ENCODE results near the gene USP44. TPM values are rescaled to one million over a fixed set of nuclear protein-coding genes. Genes with fewer than 3 reads are reported as not detected.

The USP44 gene
- total RNA-seq, result under 1 TPM; 0.22 to 0.80 TPM

DNA sequence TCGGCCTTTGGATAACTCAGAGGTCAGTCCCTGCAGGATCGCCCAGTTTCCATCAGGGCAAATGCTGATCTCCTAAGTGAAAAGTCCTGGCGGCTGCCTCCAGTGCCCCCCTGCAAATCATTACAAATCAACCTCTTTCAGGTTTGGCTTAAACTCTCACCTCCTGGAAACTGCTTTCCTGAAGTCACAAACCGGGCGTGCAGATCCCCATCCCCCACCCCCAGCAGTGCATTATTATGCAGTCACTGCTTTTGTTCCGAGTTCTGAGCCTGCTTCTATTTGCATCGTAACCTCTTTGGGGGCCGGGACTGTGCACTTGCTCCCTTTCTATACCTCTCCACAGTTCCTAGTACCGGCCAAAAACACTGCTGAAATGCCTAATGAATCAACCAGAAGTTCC, at the start of gene USP44:
TSS of gene USP44 (minus strand) at position 172 of the 400 bp plus-strand sequence. CDS start 17,220 bp downstream, outside the sequence.
- H3K27ac ChIP-seq, result no peak within 1 kb of the TSS
- no peak for DNase-seq
- H3K4me1 ChIP-seq, result no peaks in the 10 kb centered on the region
- H3K36me3 ChIP-seq, result no peaks in the 10 kb centered on the region
- intact Hi-C loops (cut with DNase I), result no loop called here
- H3K4me3 ChIP-seq, result no peak within 1 kb of the TSS
- H3K27me3 ChIP-seq, result peaks cover 17% of the 10 kb centered on the region
- TF ChIP-seq, protein P1, sequence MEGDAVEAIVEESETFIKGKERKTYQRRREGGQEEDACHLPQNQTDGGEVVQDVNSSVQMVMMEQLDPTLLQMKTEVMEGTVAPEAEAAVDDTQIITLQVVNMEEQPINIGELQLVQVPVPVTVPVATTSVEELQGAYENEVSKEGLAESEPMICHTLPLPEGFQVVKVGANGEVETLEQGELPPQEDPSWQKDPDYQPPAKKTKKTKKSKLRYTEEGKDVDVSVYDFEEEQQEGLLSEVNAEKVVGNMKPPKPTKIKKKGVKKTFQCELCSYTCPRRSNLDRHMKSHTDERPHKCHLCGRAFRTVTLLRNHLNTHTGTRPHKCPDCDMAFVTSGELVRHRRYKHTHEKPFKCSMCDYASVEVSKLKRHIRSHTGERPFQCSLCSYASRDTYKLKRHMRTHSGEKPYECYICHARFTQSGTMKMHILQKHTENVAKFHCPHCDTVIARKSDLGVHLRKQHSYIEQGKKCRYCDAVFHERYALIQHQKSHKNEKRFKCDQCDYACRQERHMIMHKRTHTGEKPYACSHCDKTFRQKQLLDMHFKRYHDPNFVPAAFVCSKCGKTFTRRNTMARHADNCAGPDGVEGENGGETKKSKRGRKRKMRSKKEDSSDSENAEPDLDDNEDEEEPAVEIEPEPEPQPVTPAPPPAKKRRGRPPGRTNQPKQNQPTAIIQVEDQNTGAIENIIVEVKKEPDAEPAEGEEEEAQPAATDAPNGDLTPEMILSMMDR (IDR thresholded peaks at IDR 0.05), result no peak
- no peaks in the 10 kb centered on the region for H3K9me3 ChIP-seq
- H3K9ac ChIP-seq (ENCODE audit: low read depth in 2 of 2, low read length in 2 of 2), result no peak within 1 kb of the TSS

DNA sequence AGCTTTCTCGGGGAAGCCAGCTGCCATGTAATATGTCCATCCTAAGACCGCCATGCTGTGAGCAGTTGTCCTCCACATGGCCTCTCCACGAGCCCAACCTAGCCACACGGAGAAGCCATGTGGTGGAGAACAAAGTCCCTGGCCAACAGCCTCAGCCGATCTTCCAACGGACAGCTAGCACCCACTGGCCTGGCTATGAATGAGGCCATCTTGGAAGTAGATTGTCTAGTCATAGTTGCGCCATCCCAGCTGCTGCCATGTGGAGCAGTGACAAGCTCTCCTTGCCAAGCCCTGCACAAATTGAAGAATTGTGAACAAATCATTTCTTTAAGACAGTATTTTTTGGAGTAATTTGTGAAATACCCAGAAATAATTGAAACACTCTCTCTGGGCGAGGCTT, 49.3 kb upstream of the USP44 start:
- no peak for DNase-seq
- Histone ChIP-seq H3K9ac (ENCODE audit: low read depth in 2 of 2, low read length in 2 of 2) (no peak overlapping the region), H3K9me3 (no peaks in the 10 kb centered on the region), H3K4me1 (no peaks in the 10 kb centered on the region), H3K27me3 (no peaks in the 10 kb centered on the region), H3K36me3 (no peaks in the 10 kb centered on the region), H3K27ac (no peak overlapping the region), H3K4me3 (no peak overlapping the region)
- intact Hi-C loops (cut with DNase I), result no loop called here
- TF ChIP-seq, protein P1 (IDR thresholded peaks at IDR 0.05), result no peak

DNA sequence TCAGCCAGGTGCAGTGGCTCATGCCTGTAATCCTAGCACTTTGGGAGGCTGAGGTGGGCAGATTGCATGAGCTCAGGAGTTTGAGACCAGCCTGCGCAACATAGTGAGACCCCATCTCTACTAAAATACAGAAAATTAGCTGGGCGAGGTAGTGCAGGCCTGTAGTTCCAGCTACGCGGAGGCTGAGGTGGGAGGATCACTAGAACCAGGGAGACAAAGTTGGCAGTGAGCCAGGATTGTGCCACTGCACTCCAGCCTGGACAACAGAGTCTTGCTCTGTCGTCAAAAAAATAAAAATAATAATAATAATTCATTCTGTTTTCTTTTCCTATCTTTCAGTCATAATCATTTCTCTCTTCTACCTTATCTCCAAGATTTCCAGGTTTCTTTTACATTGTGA, 48.6 kb upstream of the USP44 start:
- intact Hi-C loops (cut with DNase I), result no loop called here
- H3K9me3 ChIP-seq, result no peaks in the 10 kb centered on the region
- H3K27ac ChIP-seq, result no peak overlapping the region
- H3K9ac ChIP-seq (ENCODE audit: low read depth in 2 of 2, low read length in 2 of 2), result no peak overlapping the region
- no peak overlapping the region for H3K4me3 ChIP-seq
- no peaks in the 10 kb centered on the region for H3K27me3 ChIP-seq
- DNase-seq, result no peak
- H3K4me1 ChIP-seq, result no peaks in the 10 kb centered on the region
- TF ChIP-seq, protein P1 (IDR thresholded peaks at IDR 0.05), result no peak
- H3K36me3 ChIP-seq, result no peaks in the 10 kb centered on the region

GRCh38 chr12:95594136-95594535, 42.9 kb upstream of the USP44 start:
- Histone ChIP-seq H3K9me3 (no peaks in the 10 kb centered on the region), H3K4me3 (no peak overlapping the region), H3K27me3 (no peaks in the 10 kb centered on the region), H3K9ac (ENCODE audit: low read depth in 2 of 2, low read length in 2 of 2) (no peak overlapping the region), H3K27ac (no peak overlapping the region), H3K4me1 (no peaks in the 10 kb centered on the region), H3K36me3 (no peaks in the 10 kb centered on the region)
- intact Hi-C loops (cut with DNase I), result no loop called here
- TF ChIP-seq, protein P1 (IDR thresholded peaks at IDR 0.05), result no peak
- no peak for DNase-seq

- intact Hi-C loops (cut with DNase I), result no loop called here
- no peaks in the 10 kb centered on the region for H3K36me3 ChIP-seq
- TF ChIP-seq, protein P1 (IDR thresholded peaks at IDR 0.05), result no peak
- H3K4me1 ChIP-seq, result no peaks in the 10 kb centered on the region
- H3K27me3 ChIP-seq, result no peaks in the 10 kb centered on the region
- no peak overlapping the region for H3K9ac ChIP-seq (ENCODE audit: low read depth in 2 of 2, low read length in 2 of 2)
- H3K27ac ChIP-seq, result no peak overlapping the region
- no peak overlapping the region for H3K4me3 ChIP-seq
- DNase-seq, result no peak
- no peaks in the 10 kb centered on the region for H3K9me3 ChIP-seq
These were observed 42.1 kb upstream of the USP44 start for GRCh38 chr12:95593266-95593871.
